ENCODE measurements around the gene ZDHHC3.
A peak's percentile ranks its signal among the peaks of the same experiment; 100 is the strongest.

ZDHHC3 gene

GRCh38 chr3:44999782-45000181 lies 23.8 kb upstream of the ZDHHC3 start:
- no peak overlapping the region for H3K4me3 ChIP-seq (replicated peaks; ENCODE audit: low read depth, low read length)
- TF ChIP-seq, protein P1, sequence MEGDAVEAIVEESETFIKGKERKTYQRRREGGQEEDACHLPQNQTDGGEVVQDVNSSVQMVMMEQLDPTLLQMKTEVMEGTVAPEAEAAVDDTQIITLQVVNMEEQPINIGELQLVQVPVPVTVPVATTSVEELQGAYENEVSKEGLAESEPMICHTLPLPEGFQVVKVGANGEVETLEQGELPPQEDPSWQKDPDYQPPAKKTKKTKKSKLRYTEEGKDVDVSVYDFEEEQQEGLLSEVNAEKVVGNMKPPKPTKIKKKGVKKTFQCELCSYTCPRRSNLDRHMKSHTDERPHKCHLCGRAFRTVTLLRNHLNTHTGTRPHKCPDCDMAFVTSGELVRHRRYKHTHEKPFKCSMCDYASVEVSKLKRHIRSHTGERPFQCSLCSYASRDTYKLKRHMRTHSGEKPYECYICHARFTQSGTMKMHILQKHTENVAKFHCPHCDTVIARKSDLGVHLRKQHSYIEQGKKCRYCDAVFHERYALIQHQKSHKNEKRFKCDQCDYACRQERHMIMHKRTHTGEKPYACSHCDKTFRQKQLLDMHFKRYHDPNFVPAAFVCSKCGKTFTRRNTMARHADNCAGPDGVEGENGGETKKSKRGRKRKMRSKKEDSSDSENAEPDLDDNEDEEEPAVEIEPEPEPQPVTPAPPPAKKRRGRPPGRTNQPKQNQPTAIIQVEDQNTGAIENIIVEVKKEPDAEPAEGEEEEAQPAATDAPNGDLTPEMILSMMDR (IDR thresholded peaks at IDR 0.05; ENCODE audit: low read depth, low read length, missing control alignments): no peak
- DNase-seq (ENCODE audit: extremely low read depth, low read depth): no peak

- no peak overlapping the region for H3K4me3 ChIP-seq (replicated peaks; ENCODE audit: low read depth, low read length)
- TF ChIP-seq, protein P1 (IDR thresholded peaks at IDR 0.05; ENCODE audit: low read depth, low read length, missing control alignments): no peak
- DNase-seq (ENCODE audit: extremely low read depth, low read depth): no peak
Measured at GRCh38 chr3:44996556-44996969, 20.6 kb upstream of the ZDHHC3 start.

DNA sequence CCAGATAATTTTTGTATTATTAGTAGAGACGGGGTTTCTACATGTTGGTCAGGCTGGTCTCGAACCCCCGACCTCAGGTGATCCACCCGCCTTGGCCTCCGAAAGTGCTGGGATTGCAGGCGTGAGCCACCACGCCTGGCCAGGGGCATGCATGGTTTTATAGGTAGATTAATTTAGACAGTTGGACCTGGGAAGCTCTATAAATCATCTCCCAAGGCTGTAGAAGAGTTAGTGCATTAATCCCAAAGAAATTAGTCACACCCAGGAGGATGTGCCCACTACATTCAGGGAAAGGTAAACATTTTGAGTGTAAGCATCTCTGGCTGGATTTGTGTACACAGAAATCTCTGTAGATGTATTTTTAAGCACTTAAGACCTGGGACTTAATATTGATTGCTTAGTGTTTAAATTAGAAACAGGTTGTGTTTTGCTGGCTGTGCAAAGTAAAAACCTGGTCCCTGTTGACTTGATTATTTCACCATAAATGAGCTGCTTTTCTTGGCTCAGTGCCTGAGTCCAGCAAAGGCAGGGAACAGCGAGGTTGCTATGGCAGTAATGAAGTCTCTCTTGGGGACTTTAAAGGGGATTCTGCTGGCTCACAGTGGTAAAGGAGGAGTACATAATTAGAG lies 19.3 kb upstream of the ZDHHC3 start:
- DNase-seq (ENCODE audit: extremely low read depth, low read depth): peak; percentile 59
- no peak overlapping the region for H3K4me3 ChIP-seq (replicated peaks; ENCODE audit: low read depth, low read length)
- TF ChIP-seq, protein P1 (IDR thresholded peaks at IDR 0.05; ENCODE audit: low read depth, low read length, missing control alignments): no peak

DNA sequence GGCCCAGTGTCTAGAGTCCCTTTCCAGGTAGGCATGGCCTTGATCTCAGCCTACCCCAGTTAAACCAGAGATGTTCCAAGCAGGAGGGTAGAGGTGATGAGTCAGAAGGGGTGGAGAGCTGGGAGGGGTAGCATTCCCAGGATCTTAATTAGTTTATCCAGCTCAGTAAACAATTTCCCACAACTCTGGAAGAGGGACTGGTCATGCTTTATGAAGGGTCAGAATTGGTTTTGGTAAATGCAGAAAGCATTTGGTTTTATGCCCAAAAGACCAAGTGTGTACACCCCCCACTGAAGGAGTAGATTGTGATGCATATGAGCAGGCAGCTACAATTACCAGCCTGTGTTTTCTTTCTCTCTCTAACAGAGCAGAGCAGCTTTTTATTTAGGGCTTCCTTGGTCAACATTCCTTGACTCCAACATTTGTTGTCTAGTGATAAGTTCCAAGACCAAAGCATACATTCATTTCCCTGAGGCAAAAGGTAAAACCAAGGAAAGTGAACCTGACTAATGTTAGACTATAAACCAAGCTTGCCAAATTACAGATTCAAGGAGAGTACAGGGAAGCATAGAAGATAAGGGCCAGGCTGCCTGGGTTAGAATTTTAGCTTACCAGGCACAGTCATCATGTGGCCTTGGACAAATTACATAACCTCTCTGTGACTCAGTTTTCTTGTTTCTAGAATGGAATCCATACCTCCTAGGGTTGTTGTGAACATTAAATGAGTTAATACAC lies 17.7 kb upstream of the ZDHHC3 start:
- TF ChIP-seq, protein P1 (IDR thresholded peaks at IDR 0.05; ENCODE audit: low read depth, low read length, missing control alignments): no peak
- peak; percentile 41 for DNase-seq (ENCODE audit: extremely low read depth, low read depth)
- H3K4me3 ChIP-seq (replicated peaks; ENCODE audit: low read depth, low read length): no peak overlapping the region

- TF ChIP-seq, protein P1 (IDR thresholded peaks at IDR 0.05; ENCODE audit: low read depth, low read length, missing control alignments): peak; percentile 84
- no peak for DNase-seq (ENCODE audit: extremely low read depth, low read depth)
- no peak overlapping the region for H3K4me3 ChIP-seq (replicated peaks; ENCODE audit: low read depth, low read length)
Measured at GRCh38 chr3:44992555-44993470, 16.8 kb upstream of the ZDHHC3 start.

- DNase-seq (ENCODE audit: extremely low read depth, low read depth): no peak
- H3K4me3 ChIP-seq (replicated peaks; ENCODE audit: low read depth, low read length): no peak overlapping the region
- TF ChIP-seq, protein P1 (IDR thresholded peaks at IDR 0.05; ENCODE audit: low read depth, low read length, missing control alignments): no peak
Measured at GRCh38 chr3:44991326-44991725, 15.4 kb upstream of the ZDHHC3 start.
